Heart left ventricle (tissue), 13 donors: ENCODE data around the gene PTPN7.

Experiments used
- POLR2A ChIP-seq, 2 donors: fragments of 450-650 bp; IDR thresholded peaks; one replicate each; pipeline ENCODE4 v1.6.1; 2017; ENCODE audit warnings: antibody characterized with exemption in 2 of 2, mild to moderate bottlenecking in 2 of 2, moderate library complexity in 2 of 2
- TF ChIP-seq, protein P1 (sequence below), 12 donors: fragments of 200-600 bp; sonication (generic) in 4 of 12; IDR thresholded peaks; one replicate each; pipeline versions ENCODE4 v1.5.0 to v1.8.0; 2018 to 2022; ENCODE audit warnings: antibody characterized with exemption in 12 of 12, mild to moderate bottlenecking in 5 of 12
- donor health status: ischemic (EF 13 %, LVEDD 7.1; RV severe dilation, severe dysfunction).
- donor health status: DM: no; HTN: yes; CAD: no.
- donor health status: DM: no; HTN: no; CAD: no.
- donor health status: ischemic (EF 25% LVEDD 6.9; RV normal size, moderate dysfunction).
- donor health status: ischemic (EF 25% LVEDD 5.7; RV mildly dilated, moderate dysfunction).
- donor health status: ischemic (EF 35%, LVEDD 5.7; RV mildly dilated, moderate dysfunction).
- donor health status: nonischemic (EF 11% LVEDD 7.7; RV severe dilation, severe dysfunction).
- donor health status: DM: yes; HTN: yes; CAD: no.
- donor health status: PGD.
- donor health status: ischemic (EF 29% LVEDD 5.4; RV normal size, mild dysfunction).
- donor health status: nonischemic (EF 23%, LVEDD 6.1; RV moderate dilation, normal function).

DNA sequence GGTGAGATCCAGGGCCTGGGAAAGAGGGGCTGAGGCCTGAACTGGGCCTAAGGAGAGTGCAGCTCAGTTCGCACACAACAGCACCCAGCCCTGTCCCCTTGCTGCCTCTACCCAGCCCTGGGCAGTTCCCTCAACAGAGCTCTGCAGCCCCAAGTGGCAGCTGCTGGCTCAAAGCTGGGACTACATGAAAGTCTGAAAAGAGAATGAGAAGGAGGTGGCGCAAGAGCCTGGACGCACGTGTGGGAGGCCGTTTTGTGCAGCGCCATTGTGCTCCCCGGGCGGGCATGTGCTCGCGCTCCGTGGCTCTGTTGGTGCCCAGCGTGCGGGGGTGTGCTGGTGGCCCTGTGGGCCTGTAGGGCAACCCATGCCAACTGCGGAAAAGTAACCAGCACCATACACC, 27.4 kb downstream of the PTPN7 start:
- no peak for TF ChIP-seq POLR2A (IDR thresholded peaks at IDR 0.05)
- TF ChIP-seq, protein P1, sequence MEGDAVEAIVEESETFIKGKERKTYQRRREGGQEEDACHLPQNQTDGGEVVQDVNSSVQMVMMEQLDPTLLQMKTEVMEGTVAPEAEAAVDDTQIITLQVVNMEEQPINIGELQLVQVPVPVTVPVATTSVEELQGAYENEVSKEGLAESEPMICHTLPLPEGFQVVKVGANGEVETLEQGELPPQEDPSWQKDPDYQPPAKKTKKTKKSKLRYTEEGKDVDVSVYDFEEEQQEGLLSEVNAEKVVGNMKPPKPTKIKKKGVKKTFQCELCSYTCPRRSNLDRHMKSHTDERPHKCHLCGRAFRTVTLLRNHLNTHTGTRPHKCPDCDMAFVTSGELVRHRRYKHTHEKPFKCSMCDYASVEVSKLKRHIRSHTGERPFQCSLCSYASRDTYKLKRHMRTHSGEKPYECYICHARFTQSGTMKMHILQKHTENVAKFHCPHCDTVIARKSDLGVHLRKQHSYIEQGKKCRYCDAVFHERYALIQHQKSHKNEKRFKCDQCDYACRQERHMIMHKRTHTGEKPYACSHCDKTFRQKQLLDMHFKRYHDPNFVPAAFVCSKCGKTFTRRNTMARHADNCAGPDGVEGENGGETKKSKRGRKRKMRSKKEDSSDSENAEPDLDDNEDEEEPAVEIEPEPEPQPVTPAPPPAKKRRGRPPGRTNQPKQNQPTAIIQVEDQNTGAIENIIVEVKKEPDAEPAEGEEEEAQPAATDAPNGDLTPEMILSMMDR (IDR thresholded peaks at IDR 0.05) = no peak
